Activated naive CD4-positive, alpha-beta T cell treated with anti-CD3 and anti-CD28 coated beads, Interleukin-2, amount 50 U/mL, for 72 hours (primary cell): ENCODE data around the gene SLC6A14. TPM values are rescaled to one million over a fixed set of nuclear protein-coding genes. Genes with fewer than 3 reads are reported as not detected.

Source experiments
- total RNA-seq, 2 donors: library from RNA; stranded (reverse); gene quantifications; one replicate each; pipeline ENCODE4 v1.2.3, GENCODE V29; 2022

SLC6A14 gene
- total RNA-seq, 2 donors from 2014 or later, result not detected

Other genes starting within 250 kb of the SLC6A14 start
- not detected for gene CT83, start 26.4 kb downstream of the SLC6A14 start, total RNA-seq